ENCODE measurements around the gene C6orf89.
"Not testable (repeated sequence)": the region's sequence is repeated elsewhere in the genome, so short reads cannot be mapped to it uniquely, and the experiment has no call there.

Gene C6orf89

DNA sequence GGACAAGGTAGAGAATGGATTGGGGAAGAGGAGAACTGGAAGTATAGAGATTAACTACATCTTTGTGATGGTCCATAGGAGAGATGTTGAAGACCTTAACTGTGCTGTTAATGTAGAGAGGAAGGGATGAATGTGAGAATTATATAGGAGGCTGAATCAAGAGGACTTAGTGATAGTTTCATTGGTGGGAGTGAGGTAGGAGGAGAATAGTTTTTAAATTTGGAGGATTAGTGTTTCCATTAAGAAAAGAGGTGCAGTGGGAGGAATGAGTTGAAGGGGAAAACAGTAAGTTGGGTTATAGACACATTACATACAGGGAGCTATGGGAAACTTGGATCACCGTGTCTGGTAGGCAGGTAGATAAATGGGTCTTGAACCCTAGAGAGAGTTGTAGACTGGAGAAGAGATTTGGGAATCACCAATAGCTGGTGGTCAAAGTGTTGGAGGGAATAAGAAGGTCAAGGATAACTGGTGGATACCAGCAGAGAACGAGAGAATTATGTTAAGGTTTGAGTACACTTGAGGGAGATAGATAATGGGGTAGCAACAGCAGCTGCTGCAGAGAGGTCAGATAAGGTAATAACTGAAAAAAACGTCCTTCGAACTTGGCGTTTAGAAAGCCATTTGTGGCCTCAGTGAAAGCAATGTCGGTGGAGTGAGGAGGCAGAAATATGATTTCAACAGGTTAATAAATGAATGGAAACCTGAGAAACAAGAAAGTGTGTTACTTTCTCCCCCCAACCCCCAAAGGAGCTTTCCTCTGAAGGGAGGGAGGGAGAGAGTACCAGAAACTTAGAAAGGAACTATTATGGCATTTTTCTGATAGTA is 3.1 kb downstream of the C6orf89 start:
- no peak for DNase-seq

DNA sequence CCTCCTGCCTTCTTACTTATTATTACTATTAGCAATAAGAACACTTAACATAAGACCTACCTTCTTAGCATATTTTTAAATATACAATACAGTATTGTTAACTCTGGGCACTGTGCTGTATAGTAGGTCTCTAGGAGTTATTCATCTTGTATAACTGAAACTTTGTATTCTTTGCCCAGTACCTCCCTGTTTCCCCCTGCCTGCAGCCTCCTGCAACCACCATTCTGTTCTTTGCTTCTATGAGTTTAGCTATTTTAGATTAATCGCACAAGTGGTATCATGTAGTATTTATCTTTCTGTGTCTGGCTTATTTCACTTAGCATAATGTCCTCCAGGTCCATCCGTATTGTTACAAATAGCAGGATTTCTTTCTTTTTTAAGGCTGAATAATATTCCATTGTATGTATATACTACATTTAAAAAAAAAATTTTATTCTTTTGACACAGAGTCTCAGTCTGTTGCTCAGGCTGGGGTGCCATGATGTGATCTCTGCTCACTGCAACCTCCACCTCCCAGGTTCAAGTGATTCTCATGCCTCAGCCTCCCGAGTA is 4.4 kb downstream of the C6orf89 start:
- no peak for DNase-seq

- DNase-seq, result not testable (repeated sequence)
Measured at GRCh38 chr6:36891153-36891552, 5.4 kb downstream of the C6orf89 start.

- no peak for DNase-seq
Measured at GRCh38 chr6:36893976-36894932, 8.5 kb downstream of the C6orf89 start.

- DNase-seq, result peak; percentile 27
Measured at GRCh38 chr6:36897609-36898008, 11.9 kb downstream of the C6orf89 start.

DNA sequence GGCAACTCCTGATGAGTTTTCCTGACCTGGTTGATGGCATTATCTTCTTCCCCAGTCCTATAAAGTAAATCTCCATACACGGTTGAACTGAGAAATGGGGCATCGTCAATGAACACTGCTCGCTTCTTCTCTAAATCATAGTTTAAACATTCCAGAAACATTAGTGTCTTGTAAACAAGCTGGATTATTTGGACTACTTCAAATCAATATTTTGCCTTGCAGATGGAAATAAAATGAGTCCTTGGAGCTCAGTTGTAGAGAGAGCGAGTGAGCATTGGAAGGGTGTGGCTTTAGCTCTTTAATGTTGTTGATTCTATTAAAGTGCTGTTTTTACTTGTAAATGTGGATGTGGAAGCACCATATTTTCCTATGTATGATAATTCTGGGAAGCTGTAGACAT is 18.4 kb downstream of the C6orf89 start:
- DNase-seq, result peak; percentile 72

DNA sequence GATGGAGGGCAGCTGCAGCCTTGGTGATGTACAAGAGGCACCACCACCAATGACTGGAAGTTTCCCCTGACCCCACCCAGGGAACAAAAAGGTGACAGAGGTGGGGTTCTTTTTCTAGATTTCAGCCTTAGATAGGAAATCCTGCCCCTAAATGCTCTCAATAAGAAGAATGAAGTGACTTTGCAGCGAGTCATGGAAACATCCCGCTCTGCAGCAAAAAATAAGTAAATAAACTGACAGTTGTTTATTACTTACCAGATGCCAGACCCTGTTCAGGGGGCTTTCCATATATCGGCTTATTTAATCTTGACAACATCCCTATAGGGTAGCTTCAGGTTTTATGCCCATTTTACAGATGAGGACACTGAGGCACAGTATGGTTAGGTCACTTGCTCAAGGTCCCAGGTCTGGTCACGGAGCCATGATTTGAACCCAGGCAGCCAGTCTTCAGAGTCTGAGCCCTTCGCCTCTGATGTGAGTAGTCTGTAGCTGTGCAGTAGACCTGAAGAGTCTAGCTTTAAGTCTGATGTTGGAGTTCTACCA is 19.2 kb downstream of the C6orf89 start:
- no peak for DNase-seq

GRCh38 chr6:36906539-36907325 is 21.0 kb downstream of the C6orf89 start:
- no peak for DNase-seq

DNA sequence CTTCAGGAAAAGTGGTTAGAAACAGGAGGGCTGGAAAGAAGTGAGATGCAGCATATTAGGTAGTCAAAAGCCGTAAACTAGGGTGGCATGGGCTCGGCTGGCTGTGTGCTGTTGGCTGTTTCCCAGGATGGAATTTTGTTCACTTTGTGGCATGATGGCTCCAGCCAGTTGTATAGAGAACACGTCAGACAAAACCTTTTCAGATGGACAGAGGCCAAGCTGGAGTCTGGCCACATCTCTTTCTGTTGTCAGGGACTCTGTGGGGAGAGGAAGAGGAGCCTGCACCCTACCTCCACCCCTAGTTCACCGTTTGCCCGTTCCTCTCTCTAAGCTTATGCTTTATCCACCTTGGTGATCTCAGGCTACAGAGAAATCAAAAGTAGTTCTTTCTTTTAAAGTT is 22.0 kb downstream of the C6orf89 start:
- no peak for DNase-seq

GRCh38 chr6:36908747-36909146 is 23.0 kb downstream of the C6orf89 start:
- DNase-seq, result no peak

DNA sequence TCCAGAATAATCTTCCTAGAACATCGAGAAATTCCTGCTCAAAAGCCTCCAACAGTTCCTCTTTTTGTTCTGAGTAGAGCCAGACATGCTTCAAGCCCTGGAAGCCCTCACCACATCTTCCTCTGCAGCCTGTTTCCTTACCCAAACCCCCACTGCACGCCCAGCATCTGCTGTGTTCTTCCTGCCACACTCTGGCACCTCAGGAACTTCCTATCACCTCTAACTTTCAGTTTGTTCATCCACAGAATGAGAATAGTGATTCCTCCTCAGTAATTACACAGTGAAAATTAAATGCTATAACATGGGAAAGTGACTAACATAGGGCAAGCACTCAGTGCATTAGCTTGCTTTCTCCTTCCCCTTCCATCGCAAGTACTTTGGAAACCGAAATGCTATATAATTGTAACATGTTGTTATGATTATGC is 26.3 kb downstream of the C6orf89 start:
- DNase-seq, result no peak

DNA sequence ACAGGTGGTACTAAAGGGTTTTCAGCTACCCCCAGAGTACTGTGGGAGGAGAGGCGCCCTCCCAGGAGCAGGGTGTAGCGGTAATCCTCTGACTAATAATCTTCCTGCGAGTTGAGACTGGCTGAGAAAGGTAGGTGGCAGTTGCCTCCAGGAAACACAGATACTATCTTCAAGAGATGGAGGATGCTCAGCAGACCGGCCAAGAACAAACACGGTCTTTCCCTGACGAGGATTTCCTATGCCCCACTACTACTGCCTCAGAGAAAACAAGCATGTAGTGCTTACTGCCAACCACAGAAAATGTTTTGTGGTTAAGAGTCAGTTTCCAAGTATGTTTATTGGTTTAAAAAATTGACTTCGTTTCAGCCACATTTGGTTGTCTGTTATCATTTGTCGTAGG is 26.8 kb downstream of the C6orf89 start:
- peak; percentile 86 for DNase-seq

- no peak for DNase-seq
Measured at GRCh38 chr6:36913082-36913481, 27.3 kb downstream of the C6orf89 start.

DNA sequence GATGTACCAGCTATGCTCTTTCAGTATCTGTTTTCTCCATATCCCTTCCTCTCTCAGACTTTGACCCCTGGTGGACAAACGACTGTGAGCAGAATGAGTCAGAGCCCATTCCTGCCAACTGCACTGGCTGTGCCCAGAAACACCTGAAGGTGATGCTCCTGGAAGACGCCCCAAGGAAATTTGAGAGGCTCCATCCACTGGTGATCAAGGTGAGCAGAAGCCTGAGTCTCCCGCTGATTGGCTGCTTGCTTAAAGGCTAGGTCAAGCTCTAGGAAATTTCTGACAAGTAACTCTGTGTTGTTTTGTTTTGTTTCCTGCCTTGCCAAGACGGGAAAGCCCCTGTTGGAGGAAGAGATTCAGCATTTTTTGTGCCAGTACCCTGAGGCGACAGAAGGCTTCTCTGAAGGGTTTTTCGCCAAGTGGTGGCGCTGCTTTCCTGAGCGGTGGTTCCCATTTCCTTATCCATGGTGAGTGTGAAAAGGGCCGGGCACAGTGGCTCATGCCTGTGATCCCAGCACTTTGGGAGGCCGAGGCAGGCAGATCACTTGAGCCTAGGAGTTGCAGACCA is 28.6 kb downstream of the C6orf89 start:
- DNase-seq, result peak; percentile 49

- no peak for DNase-seq
Measured at GRCh38 chr6:36915599-36915998, 29.8 kb downstream of the C6orf89 start.

DNA sequence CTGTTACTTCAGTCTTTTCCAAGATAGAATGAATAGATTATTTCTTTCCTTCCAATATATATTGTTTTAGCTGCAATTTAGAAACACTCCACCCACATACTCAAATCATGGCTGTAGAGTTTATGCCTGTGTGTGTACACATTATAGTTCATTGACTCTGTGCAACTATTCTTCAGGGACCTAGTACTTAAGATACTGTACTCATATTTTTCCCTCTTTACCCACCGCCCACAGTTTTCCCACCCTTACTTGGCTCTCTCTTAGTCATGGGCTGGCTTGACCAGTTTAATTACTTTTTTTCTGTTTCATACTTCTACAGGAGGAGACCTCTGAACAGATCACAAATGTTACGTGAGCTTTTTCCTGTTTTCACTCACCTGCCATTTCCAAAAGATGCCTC is 30.4 kb downstream of the C6orf89 start:
- DNase-seq, result no peak

DNA sequence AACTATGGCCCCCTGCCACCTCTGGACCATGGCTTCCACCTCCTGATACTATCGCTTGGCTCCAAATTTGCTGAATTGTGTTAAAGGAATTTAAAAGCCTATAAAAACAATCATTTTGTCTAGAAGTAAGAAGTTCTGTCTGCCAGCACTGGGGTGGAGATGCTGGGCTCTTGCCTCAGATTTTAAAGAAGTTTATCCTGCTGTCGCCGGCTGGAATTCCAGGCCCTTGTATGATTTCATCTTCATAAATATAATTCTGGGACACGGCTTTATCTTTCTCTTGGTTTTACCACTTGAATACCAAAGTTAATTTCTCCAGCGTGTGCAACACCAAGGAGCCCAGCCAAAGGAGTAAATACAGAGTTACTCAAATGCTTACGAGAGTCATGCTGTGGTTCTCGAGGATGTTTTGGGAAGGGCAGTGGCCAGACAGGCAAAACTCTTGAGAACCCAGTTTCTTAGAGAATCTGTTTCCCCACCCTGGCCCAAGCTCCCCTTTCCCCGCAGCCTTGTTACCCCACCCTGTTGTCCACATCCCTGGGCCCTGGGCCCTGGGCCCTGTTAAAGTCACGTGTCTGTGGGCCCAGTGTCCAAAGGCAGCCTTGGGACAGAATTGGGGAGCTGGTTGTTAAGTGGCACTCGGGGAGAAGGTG is 31.9 kb downstream of the C6orf89 start:
- no peak for DNase-seq

- no peak for DNase-seq
Measured at GRCh38 chr6:36920049-36920448, 34.3 kb downstream of the C6orf89 start.

DNA sequence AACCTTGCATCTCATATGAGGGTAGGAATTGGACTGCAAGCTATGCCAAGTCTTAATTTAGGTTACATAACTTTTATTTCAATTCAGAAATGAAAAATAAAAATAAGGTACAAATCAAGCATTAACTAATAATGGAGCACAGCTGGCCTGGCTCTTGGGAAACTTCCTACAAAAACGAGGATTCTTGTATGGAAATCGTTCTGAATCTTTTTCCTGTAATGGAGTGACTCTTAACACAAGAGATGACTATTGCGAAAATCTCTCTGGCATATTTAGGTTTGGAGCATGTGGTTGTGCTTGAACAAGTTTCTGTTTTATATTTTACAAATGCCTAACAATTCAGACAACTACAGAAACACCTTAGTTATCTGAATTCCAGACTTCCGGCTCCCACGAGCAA is 34.8 kb downstream of the C6orf89 start:
- DNase-seq, result no peak

GRCh38 chr6:36924131-36924530 is 38.4 kb downstream of the C6orf89 start:
- no peak for DNase-seq

- DNase-seq, result no peak
Measured at GRCh38 chr6:36924778-36925374, 39.1 kb downstream of the C6orf89 start.
